ENCODE data around the gene DGKB. TPM values are rescaled to one million over a fixed set of nuclear protein-coding genes. Genes with fewer than 3 reads are reported as not detected.

Gene DGKB
- total RNA-seq, 1 donor from 2014 or later, result not detected

- intact Hi-C loops (cut with micrococcal nuclease), result no loop called here
These were observed 76.6 kb downstream of the DGKB start for GRCh38 chr7:14825912-14826311.

GRCh38 chr7:14822481-14822854, 80.1 kb downstream of the DGKB start:
- intact Hi-C loops (cut with micrococcal nuclease), result no loop called here

GRCh38 chr7:14821757-14822480, 80.6 kb downstream of the DGKB start:
- intact Hi-C loops (cut with micrococcal nuclease), result no loop called here

GRCh38 chr7:14818871-14819270, 83.7 kb downstream of the DGKB start:
- intact Hi-C loops (cut with micrococcal nuclease), result no loop called here

- intact Hi-C loops (cut with micrococcal nuclease), result no loop called here
These were observed 84.5 kb downstream of the DGKB start for GRCh38 chr7:14817829-14818614.

GRCh38 chr7:14807507-14807906, 95.0 kb downstream of the DGKB start:
- intact Hi-C loops (cut with micrococcal nuclease), result no loop called here

GRCh38 chr7:14806891-14807290, 95.7 kb downstream of the DGKB start:
- intact Hi-C loops (cut with micrococcal nuclease), result no loop called here

- intact Hi-C loops (cut with micrococcal nuclease), result no loop called here
These were observed 97.3 kb downstream of the DGKB start for GRCh38 chr7:14805105-14805719.

GRCh38 chr7:14800664-14801063, 101.9 kb downstream of the DGKB start:
- intact Hi-C loops (cut with micrococcal nuclease), result no loop called here

- intact Hi-C loops (cut with micrococcal nuclease), result no loop called here
These were observed 109.4 kb downstream of the DGKB start for GRCh38 chr7:14793151-14793550.

- intact Hi-C loops (cut with micrococcal nuclease), result no loop called here
These were observed 115.0 kb downstream of the DGKB start for GRCh38 chr7:14787551-14787950.

GRCh38 chr7:14786314-14786895, 116.1 kb downstream of the DGKB start:
- intact Hi-C loops (cut with micrococcal nuclease), result no loop called here

- intact Hi-C loops (cut with micrococcal nuclease), result no loop called here
These were observed 124.7 kb downstream of the DGKB start for GRCh38 chr7:14777806-14778205.

GRCh38 chr7:14776266-14776665, 126.3 kb downstream of the DGKB start:
- intact Hi-C loops (cut with micrococcal nuclease), result no loop called here

GRCh38 chr7:14773729-14774271, 128.8 kb downstream of the DGKB start:
- intact Hi-C loops (cut with micrococcal nuclease), result no loop called here

GRCh38 chr7:14770614-14771013, 131.9 kb downstream of the DGKB start:
- intact Hi-C loops (cut with micrococcal nuclease), result no loop called here

GRCh38 chr7:14769261-14769660, 133.3 kb downstream of the DGKB start:
- intact Hi-C loops (cut with micrococcal nuclease), result no loop called here

GRCh38 chr7:14767716-14768425, 134.7 kb downstream of the DGKB start:
- intact Hi-C loops (cut with micrococcal nuclease), result no loop called here

- intact Hi-C loops (cut with micrococcal nuclease), result no loop called here
These were observed 135.8 kb downstream of the DGKB start for GRCh38 chr7:14766747-14767146.

- intact Hi-C loops (cut with micrococcal nuclease), result no loop called here
These were observed 136.8 kb downstream of the DGKB start for GRCh38 chr7:14765731-14766130.

- intact Hi-C loops (cut with micrococcal nuclease), result no loop called here
These were observed 140.0 kb downstream of the DGKB start for GRCh38 chr7:14762561-14762960.
